Measurements from ENCODE around the gene GHITM.
"Not testable (repeated sequence)": the region's sequence is repeated elsewhere in the genome, so short reads cannot be mapped to it uniquely, and the experiment has no call there.

GHITM gene

GRCh38 chr10:84139126-84140035 lies at the start of gene GHITM:
GHITM (plus strand) TSS chr10:84139509; CDS start chr10:84141501, 1,992 bp downstream.
- peak; percentile 99 for DNase-seq

- DNase-seq, result no peak
These were observed 43.4 kb upstream of the GHITM start for GRCh38 chr10:84095811-84096497.

- peak; percentile 57 for DNase-seq
These were observed 41.4 kb upstream of the GHITM start for GRCh38 chr10:84097787-84098353.

- DNase-seq, result peak; percentile 67
These were observed 40.6 kb upstream of the GHITM start for GRCh38 chr10:84098667-84099066.

GRCh38 chr10:84101042-84101441 lies 38.3 kb upstream of the GHITM start:
- DNase-seq, result no peak

- DNase-seq, result no peak
These were observed 30.5 kb upstream of the GHITM start for GRCh38 chr10:84108797-84109196.

- not testable (repeated sequence) for DNase-seq
These were observed 29.5 kb upstream of the GHITM start for GRCh38 chr10:84109772-84110171.

- not testable (repeated sequence) for DNase-seq
These were observed 25.8 kb upstream of the GHITM start for GRCh38 chr10:84113468-84113867.

GRCh38 chr10:84114088-84114667 lies 25.1 kb upstream of the GHITM start:
- DNase-seq, result peak; percentile 41

GRCh38 chr10:84117204-84117603 lies 22.1 kb upstream of the GHITM start:
- not testable (repeated sequence) for DNase-seq

GRCh38 chr10:84117686-84118394 lies 21.5 kb upstream of the GHITM start:
- no peak for DNase-seq

GRCh38 chr10:84118395-84119006 lies 20.8 kb upstream of the GHITM start:
- no peak for DNase-seq

GRCh38 chr10:84123362-84123761 lies 15.9 kb upstream of the GHITM start:
- no peak for DNase-seq

GRCh38 chr10:84125910-84126784 lies 13.2 kb upstream of the GHITM start:
- peak; percentile 35 for DNase-seq

- no peak for DNase-seq
These were observed 12.5 kb upstream of the GHITM start for GRCh38 chr10:84126785-84127167.

GRCh38 chr10:84135836-84136235 lies 3.5 kb upstream of the GHITM start:
- no peak for DNase-seq

- DNase-seq, result no peak
These were observed 1.5 kb upstream of the GHITM start for GRCh38 chr10:84137811-84138210.

- peak; percentile 55 for DNase-seq
These were observed 707 bp upstream of the GHITM start for GRCh38 chr10:84138478-84139125.

GRCh38 chr10:84140036-84140379 lies 699 bp downstream of the GHITM start:
- DNase-seq, result no peak

GRCh38 chr10:84147347-84147746 lies 8.0 kb downstream of the GHITM start:
- no peak for DNase-seq
